Neural cell (in vitro differentiated cells): ENCODE results near the gene SAMD8. TPM values are rescaled to one million over a fixed set of nuclear protein-coding genes. Genes with fewer than 3 reads are reported as not detected.

Source experiments
- H2AFZ ChIP-seq: fragments of 200-600, 300-800 bp; sonication (generic), shearing (Covaris generic); 2 replicates; pipeline ENCODE4 v1.6.0; 2014; ENCODE audit warnings: low read depth, mild to moderate bottlenecking, antibody characterized with exemption, low read length, moderate library complexity
- H3F3A ChIP-seq: fragments of 200-600 bp; shearing (Covaris generic); 2 replicates; pipeline ENCODE4 v1.6.1; 2016; ENCODE audit warnings: mild to moderate bottlenecking, moderate library complexity, mixed read lengths, antibody characterized with exemption, low read length; ENCODE audit not compliant: insufficient read depth, poor library complexity, severe bottlenecking
- H3K27ac ChIP-seq: fragments of 200-600, 300-800 bp; sonication (generic), shearing (Covaris generic); 2 replicates; pipeline ENCODE4 v1.5.1; 2014; ENCODE audit warnings: mild to moderate bottlenecking, low read length, moderate library complexity
- H3K27me3 ChIP-seq: fragments of 300-800, 200-600 bp; sonication (generic), shearing (Covaris generic); 2 replicates; pipeline ENCODE4 v1.6.0; 2014; ENCODE audit warnings: mild to moderate bottlenecking, low read depth, low read length, moderate library complexity; ENCODE audit not compliant: insufficient read depth
- H3K36me3 ChIP-seq: fragments of 300-800, 200-600 bp; sonication (generic), shearing (Covaris generic); 2 replicates; pipeline ENCODE4 v1.5.1; 2014; ENCODE audit warnings: mild to moderate bottlenecking, antibody characterized with exemption, low read length, moderate library complexity; ENCODE audit not compliant: insufficient read depth
- H3K4me2 ChIP-seq: fragments of 300-800, 200-600 bp; sonication (generic), shearing (Covaris generic); 2 replicates; pipeline ENCODE4 v1.6.0; 2014; ENCODE audit warnings: mild to moderate bottlenecking, low read length
- H3K4me3 ChIP-seq: fragments of 300-800, 200-600 bp; sonication (generic), shearing (Covaris generic); 2 replicates; pipeline ENCODE4 v1.5.1; 2014; ENCODE audit warnings: mild to moderate bottlenecking, low read length, moderate library complexity
- H3K79me2 ChIP-seq: fragments of 200-600 bp; shearing (Covaris generic); replicated peaks from 2 replicates; pipeline ENCODE4 v1.6.0; 2014; ENCODE audit warnings: mild to moderate bottlenecking, low read length, moderate library complexity; ENCODE audit not compliant: insufficient read depth
- H3K9ac ChIP-seq: fragments of 300-800, 200-600 bp; sonication (generic), shearing (Covaris generic); 2 replicates; pipeline ENCODE4 v1.6.1; 2016; ENCODE audit warnings: mild to moderate bottlenecking, low read length, mixed read lengths
- H3K9me2 ChIP-seq: fragments of 200-600 bp; shearing (Covaris generic); 2 replicates; pipeline ENCODE4 v1.6.1; 2016; ENCODE audit warnings: mild to moderate bottlenecking, low read length, mixed read lengths; ENCODE audit not compliant: insufficient read depth
- H3K9me3 ChIP-seq: fragments of 200-600, 300-800 bp; sonication (generic), shearing (Covaris generic); 2 replicates; pipeline ENCODE4 v1.6.1; 2016; ENCODE audit warnings: mild to moderate bottlenecking, mixed run types, low read length, moderate library complexity, mixed read lengths
- H4K20me1 ChIP-seq: fragments of 200-600 bp; shearing (Covaris generic); 2 replicates; pipeline ENCODE4 v1.6.1; 2016; ENCODE audit warnings: mild to moderate bottlenecking, mixed run types; ENCODE audit not compliant: insufficient read depth
- EP300 ChIP-seq: fragments of 450-650 bp; conservative IDR thresholded peaks from 2 replicates; pipeline ENCODE4 v1.6.1; 2014; ENCODE audit warnings: antibody characterized with exemption, mild to moderate bottlenecking, moderate library complexity; ENCODE audit not compliant: poor library complexity, severe bottlenecking
- EZH2 ChIP-seq: fragments of 200-600, 300-800 bp; shearing (Covaris generic), sonication (generic); IDR thresholded peaks from 2 replicates; pipeline ENCODE4 v1.6.1; 2014; ENCODE audit warnings: antibody characterized with exemption, low read length, borderline replicate concordance, mild to moderate bottlenecking; ENCODE audit not compliant: insufficient read depth, poor library complexity, severe bottlenecking
- MXI1 ChIP-seq: fragments of 450-650 bp; conservative IDR thresholded peaks from 2 replicates; pipeline ENCODE4 v1.6.1; 2014; ENCODE audit warnings: antibody characterized with exemption, mild to moderate bottlenecking; ENCODE audit not compliant: poor library complexity, severe bottlenecking
- POLR2AphosphoS5 ChIP-seq: IDR thresholded peaks from 2 replicates; pipeline ENCODE4 v1.6.1; 2012
- RAD21 ChIP-seq: fragments of 450-650 bp; conservative IDR thresholded peaks from 2 replicates; pipeline ENCODE4 v1.6.1; 2014; ENCODE audit warnings: antibody characterized with exemption, mild to moderate bottlenecking, moderate library complexity
- SMC3 ChIP-seq: fragments of 450-650 bp; conservative IDR thresholded peaks from 2 replicates; pipeline ENCODE4 v1.6.1; 2014; ENCODE audit warnings: antibody characterized with exemption, mild to moderate bottlenecking, moderate library complexity; ENCODE audit not compliant: poor library complexity
- TAF1 ChIP-seq: IDR thresholded peaks from 2 replicates; pipeline ENCODE4 v1.6.1; 2012; ENCODE audit warnings: low read depth
- polyA plus RNA-seq: library from polyadenylated mRNA; depleted of rRNA; stranded (reverse); fragments of >200 nt; gene quantifications from 2 replicates; pipeline ENCODE4 v1.2.3, GENCODE V29; 2014
- TF ChIP-seq, protein P1 (sequence below): fragments of 450-650 bp; IDR thresholded peaks from 2 replicates; pipeline ENCODE4 v1.5.1; 2014; ENCODE audit warnings: antibody characterized with exemption, mild to moderate bottlenecking, moderate library complexity; ENCODE audit not compliant: poor library complexity, severe bottlenecking
- TF ChIP-seq, protein P2 (sequence below): IDR thresholded peaks from 2 replicates; pipeline ENCODE4 v1.6.1; 2012; ENCODE audit warnings: borderline replicate concordance

Gene SAMD8
- polyA plus RNA-seq, 1 donor from 2014 or later = 32.9 TPM

DNA sequence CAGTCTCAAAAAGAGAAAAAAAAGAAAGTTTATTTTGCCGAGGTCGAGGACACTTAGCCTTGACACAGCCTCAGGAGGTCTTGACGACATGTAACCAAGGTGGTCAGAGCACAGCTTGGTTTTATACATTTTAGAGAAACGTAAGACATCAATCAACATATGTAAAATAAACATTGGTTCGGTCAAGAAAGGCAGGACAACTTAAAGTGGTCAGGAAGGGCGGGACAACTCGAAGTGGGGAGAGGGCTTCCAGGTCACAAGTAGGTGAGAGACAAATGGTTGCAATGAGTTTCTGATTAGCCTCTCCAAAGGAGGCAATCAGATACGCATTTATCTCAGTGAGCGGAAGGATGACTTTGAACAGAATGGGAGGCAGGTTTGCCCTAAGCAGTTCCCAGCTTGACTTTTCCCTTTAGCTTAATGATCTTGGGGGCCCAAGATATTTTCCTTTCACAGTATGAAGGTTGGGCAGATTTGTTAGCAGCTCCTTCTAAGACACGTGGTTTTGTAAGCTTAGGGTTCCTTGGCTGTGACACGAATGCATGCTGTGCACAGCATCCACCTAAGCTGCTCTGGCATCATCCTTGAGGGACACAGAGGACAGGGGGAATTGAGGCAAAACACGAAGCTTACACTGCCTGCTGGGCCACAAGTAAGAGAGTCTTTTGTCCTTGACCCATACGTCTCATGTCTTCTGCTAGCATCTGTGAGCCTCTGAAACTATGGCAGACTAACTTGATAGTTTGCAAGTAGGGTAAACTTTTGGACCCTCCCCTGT, 95.8 kb downstream of the SAMD8 start:
- Histone ChIP-seq H2AFZ (no peak overlapping the region), H3K79me2 (peaks cover 13% of the 10 kb centered on the region), H3K4me3 (no peak overlapping the region), H3K27me3 (no peaks in the 10 kb centered on the region), H3K4me2 (no peak overlapping the region), H3K27ac (no peak overlapping the region), H4K20me1 (no peaks in the 10 kb centered on the region), H3K9me2 (no peaks in the 10 kb centered on the region), H3K9me3 (no peaks in the 10 kb centered on the region), H3F3A (no peaks in the 10 kb centered on the region), H3K36me3 (no peaks in the 10 kb centered on the region), H3K9ac (no peak overlapping the region)
- no peak for TF ChIP-seq MXI1

DNA sequence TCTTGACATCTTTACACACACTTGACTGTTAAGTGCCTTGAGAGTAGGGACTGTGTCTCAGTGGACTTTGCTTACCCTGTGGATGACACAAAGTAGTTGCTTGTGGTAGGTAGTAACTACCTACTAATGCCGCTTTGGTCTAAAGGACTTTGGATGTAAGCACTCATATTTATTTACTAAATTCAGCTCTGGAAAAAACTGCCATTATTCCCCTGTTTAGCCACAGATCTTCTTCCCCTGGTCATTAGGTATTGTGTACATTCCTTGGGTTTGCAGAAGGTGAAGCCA, 96.3 kb downstream of the SAMD8 start:
- no peak overlapping the region for H3K9ac ChIP-seq
- no peaks in the 10 kb centered on the region for H3K9me2 ChIP-seq
- peaks cover 18% of the 10 kb centered on the region for H3K79me2 ChIP-seq
- H3K27ac ChIP-seq = no peak overlapping the region
- no peak overlapping the region for H3K4me2 ChIP-seq
- no peak overlapping the region for H3K4me3 ChIP-seq
- H2AFZ ChIP-seq = no peak overlapping the region
- no peaks in the 10 kb centered on the region for H3K27me3 ChIP-seq
- no peaks in the 10 kb centered on the region for H4K20me1 ChIP-seq
- H3K9me3 ChIP-seq = no peaks in the 10 kb centered on the region
- no peaks in the 10 kb centered on the region for H3F3A ChIP-seq
- H3K36me3 ChIP-seq = no peaks in the 10 kb centered on the region
- TF ChIP-seq, protein P1, sequence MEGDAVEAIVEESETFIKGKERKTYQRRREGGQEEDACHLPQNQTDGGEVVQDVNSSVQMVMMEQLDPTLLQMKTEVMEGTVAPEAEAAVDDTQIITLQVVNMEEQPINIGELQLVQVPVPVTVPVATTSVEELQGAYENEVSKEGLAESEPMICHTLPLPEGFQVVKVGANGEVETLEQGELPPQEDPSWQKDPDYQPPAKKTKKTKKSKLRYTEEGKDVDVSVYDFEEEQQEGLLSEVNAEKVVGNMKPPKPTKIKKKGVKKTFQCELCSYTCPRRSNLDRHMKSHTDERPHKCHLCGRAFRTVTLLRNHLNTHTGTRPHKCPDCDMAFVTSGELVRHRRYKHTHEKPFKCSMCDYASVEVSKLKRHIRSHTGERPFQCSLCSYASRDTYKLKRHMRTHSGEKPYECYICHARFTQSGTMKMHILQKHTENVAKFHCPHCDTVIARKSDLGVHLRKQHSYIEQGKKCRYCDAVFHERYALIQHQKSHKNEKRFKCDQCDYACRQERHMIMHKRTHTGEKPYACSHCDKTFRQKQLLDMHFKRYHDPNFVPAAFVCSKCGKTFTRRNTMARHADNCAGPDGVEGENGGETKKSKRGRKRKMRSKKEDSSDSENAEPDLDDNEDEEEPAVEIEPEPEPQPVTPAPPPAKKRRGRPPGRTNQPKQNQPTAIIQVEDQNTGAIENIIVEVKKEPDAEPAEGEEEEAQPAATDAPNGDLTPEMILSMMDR = no peak
- TF ChIP-seq SMC3 (no peak), TAF1 (no peak), RAD21 (no peak), EZH2 (no peak), POLR2AphosphoS5 (no peak), EP300 (no peak), MXI1 (no peak)
- TF ChIP-seq, protein P2, sequence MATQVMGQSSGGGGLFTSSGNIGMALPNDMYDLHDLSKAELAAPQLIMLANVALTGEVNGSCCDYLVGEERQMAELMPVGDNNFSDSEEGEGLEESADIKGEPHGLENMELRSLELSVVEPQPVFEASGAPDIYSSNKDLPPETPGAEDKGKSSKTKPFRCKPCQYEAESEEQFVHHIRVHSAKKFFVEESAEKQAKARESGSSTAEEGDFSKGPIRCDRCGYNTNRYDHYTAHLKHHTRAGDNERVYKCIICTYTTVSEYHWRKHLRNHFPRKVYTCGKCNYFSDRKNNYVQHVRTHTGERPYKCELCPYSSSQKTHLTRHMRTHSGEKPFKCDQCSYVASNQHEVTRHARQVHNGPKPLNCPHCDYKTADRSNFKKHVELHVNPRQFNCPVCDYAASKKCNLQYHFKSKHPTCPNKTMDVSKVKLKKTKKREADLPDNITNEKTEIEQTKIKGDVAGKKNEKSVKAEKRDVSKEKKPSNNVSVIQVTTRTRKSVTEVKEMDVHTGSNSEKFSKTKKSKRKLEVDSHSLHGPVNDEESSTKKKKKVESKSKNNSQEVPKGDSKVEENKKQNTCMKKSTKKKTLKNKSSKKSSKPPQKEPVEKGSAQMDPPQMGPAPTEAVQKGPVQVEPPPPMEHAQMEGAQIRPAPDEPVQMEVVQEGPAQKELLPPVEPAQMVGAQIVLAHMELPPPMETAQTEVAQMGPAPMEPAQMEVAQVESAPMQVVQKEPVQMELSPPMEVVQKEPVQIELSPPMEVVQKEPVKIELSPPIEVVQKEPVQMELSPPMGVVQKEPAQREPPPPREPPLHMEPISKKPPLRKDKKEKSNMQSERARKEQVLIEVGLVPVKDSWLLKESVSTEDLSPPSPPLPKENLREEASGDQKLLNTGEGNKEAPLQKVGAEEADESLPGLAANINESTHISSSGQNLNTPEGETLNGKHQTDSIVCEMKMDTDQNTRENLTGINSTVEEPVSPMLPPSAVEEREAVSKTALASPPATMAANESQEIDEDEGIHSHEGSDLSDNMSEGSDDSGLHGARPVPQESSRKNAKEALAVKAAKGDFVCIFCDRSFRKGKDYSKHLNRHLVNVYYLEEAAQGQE = no peak

DNA sequence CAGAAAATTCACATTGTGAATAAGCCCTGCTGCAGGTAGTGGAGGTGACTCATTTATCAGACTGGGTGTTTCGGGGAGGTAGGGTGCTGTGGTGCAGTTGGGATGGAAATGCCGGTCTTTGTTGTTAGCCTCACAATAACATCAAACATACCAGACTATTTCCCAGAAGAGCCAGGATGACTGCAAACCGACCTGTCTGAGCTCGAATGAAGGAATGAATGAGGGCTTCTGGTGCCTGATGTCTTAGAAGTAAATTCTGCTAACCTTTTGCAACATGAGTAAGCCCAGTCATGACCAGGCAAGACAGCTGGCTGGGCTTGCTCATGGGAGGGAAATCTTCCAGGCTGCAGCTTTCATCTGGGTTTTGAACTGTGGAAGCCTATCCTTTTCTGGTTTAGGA, 96.7 kb downstream of the SAMD8 start:
- H3K9me3 ChIP-seq = no peaks in the 10 kb centered on the region
- H3K27ac ChIP-seq = no peak overlapping the region
- no peaks in the 10 kb centered on the region for H3K36me3 ChIP-seq
- H2AFZ ChIP-seq = no peak overlapping the region
- no peak overlapping the region for H3K9ac ChIP-seq
- no peaks in the 10 kb centered on the region for H3K27me3 ChIP-seq
- H3K9me2 ChIP-seq = no peaks in the 10 kb centered on the region
- peaks cover 22% of the 10 kb centered on the region for H3K79me2 ChIP-seq
- TF ChIP-seq, protein P1 = no peak
- TF ChIP-seq EP300 (no peak), TAF1 (no peak), SMC3 (no peak), POLR2AphosphoS5 (no peak), RAD21 (no peak), MXI1 (no peak), EZH2 (no peak)
- TF ChIP-seq, protein P2 = no peak
- H4K20me1 ChIP-seq = no peaks in the 10 kb centered on the region
- H3K4me2 ChIP-seq = no peak overlapping the region
- H3F3A ChIP-seq = no peaks in the 10 kb centered on the region
- H3K4me3 ChIP-seq = no peak overlapping the region
